ENCODE results near the gene KANSL1. TPM values are rescaled to one million over a fixed set of nuclear protein-coding genes. Genes with fewer than 3 reads are reported as not detected.
"Not testable (repeated sequence)": the region's sequence is repeated elsewhere in the genome, so short reads cannot be mapped to it uniquely, and the experiment has no call there.

KANSL1 gene
- total RNA-seq, 1 experiment from 2014 or later, result 35.6 TPM

DNA sequence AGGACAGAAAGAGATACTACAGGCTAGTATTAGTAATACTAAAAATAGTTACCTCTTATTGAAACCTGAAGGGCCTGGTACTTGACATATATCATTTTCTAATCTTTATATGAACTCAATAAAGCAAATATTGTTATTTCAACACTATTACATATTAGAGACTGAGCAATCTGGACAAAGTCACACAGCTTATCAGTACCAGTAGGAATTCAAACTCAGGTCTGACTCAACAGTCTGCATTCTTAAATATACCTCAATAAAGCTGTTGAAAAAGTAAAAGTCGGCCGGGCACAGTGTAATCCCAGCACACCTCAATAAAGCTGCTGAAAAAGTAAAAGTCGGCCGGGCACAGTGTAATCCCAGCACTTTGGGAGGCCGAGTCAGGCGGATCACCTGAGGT is 67.4 kb downstream of the KANSL1 start:
- no peak for DNase-seq (ENCODE audit: low read depth)
- in situ Hi-C loops (cut with HindIII; ENCODE audit: low pct_unique_long_range_greater_than_20kb, low sequenced_read_pairs), result no loop called here

DNA sequence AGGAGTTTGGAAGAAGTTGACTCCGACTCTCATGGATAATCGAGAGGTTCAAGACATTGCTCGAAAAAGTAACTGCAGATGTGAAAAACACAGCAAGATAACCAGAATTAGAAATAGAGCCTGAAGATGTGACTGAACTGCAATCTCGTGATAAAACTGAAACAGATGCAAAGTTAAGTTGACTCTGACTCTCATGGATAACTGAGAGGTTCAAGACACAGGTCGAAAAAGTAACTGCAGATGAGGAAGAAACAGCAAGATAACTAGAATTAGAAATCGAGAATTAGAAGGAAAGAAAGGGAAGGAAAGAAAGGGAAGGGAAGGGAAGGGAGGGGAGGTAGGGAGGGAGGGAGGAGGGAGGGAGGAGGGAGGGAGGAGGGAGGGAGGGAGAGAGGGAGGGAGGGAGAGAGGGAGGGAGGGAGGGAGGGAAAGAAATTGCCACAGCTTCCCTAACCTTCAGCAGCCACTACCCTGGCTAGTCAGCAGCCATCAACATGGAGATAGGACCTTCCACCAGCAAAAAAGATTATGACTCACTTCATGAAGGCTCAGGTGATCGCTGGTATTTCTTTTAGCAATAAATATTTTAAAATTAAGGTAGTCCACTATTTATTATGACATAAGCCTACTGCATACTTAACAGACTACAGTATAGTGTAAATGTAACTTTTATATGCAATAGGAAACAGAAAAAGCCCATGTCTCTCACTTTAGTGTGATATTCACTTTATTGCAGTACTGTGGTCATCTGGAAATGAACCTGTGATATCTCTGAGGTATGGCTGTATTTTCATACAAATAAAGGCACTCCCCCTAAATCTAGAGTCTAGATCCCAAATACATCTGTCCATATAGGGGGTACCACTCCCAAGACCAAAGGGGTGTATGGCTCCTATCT is 68.3 kb downstream of the KANSL1 start:
- no peak for DNase-seq (ENCODE audit: low read depth)
- in situ Hi-C loops (cut with HindIII; ENCODE audit: low pct_unique_long_range_greater_than_20kb, low sequenced_read_pairs), result no loop called here

DNA sequence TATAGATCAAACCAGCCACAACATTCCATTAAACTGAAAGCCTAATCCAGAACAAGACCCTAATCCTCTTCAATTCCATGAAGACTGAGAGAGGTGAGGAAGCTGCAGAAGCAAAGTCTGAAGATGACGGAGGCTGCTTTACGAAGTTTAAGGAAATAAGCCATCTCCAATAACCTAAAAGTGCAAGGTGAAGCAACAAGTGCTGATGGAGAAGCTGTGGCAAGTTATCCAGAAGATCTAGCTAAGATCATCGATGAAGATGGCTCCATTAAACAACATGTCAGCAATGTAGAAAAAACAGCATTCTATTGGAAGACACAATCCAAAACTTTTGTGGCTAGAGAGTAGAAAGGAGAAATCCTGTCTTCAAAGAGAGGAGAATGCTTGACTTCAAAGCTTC is 69.6 kb downstream of the KANSL1 start:
- no peak for DNase-seq (ENCODE audit: low read depth)
- in situ Hi-C loops (cut with HindIII; ENCODE audit: low pct_unique_long_range_greater_than_20kb, low sequenced_read_pairs), result no loop called here

DNA sequence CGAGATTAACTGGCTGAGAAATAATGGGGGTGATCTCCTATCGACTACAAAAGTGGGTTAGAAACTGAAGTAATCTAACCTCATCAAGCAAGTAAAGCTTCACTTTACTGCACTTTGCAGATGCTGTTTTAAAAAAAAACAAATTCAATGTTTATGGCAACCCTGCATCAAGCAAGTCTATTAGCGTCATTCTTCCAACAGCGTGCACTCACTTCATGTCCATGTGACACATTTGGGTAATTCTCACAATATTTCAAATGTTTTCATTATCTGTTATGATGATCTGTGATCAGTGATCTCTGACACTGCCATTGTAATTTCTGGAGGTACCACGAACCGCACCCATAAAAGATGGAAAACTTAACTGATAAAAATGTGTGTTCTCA is 70.8 kb downstream of the KANSL1 start:
- no peak for DNase-seq (ENCODE audit: low read depth)
- in situ Hi-C loops (cut with HindIII; ENCODE audit: low pct_unique_long_range_greater_than_20kb, low sequenced_read_pairs), result no loop called here

DNA sequence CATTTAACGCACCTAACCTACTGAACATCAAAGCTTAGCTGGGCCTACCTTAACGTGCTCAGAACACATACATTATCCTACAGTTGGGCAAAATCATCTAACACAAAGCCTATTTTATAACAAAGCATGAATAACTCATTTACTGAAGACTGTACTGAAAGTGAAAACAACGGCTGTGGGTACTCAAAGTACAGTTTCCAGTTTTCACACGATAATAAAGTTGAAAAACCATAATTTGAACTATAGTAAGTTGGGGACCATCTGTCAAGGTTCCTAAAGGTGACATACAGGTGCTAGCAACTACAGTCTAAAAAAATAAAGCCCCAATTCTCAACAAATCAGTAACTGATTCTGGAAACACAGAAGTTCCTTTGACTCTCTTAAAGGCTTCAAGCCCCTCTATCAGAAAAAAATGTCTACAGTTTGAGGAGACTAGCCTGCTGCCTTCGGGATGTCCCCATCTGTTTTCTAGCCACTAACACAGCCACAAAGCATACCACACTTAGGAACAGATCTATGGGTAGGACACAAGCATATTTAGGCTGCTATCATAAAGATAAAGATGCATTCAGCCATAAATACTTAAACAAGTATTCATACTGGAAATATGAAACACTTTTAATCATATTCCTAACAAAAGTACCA is 71.3 kb downstream of the KANSL1 start:
- DNase-seq (ENCODE audit: low read depth), result no peak
- in situ Hi-C loops (cut with HindIII; ENCODE audit: low pct_unique_long_range_greater_than_20kb, low sequenced_read_pairs), result no loop called here

DNA sequence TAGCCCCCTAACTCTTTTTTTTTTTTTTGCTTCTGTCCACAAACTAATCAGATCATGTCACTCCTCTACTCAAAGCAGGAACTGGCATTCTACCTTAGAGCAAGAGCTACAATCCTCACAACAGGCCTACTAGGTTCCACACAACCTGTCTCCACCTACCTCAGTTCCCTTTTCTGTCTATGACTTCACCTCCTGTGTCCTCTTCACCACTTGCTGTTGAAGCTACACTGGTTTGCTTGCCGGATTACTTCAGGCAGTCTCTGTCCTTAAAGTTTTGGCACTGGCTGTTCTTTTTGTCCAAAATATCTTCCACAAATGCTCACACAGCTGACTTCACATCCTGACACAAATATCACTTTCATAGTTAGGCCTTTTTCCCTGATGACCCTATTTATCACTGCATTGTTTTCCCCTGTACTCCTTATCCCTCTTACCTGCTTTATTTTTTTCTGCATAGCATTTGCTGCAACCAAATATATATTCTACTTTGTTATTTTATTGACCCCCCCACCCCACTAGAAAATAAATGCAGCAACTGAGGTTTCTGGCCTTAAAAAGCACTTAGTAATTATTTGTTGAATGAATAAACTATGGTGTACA is 72.0 kb downstream of the KANSL1 start:
- in situ Hi-C loops (cut with HindIII; ENCODE audit: low pct_unique_long_range_greater_than_20kb, low sequenced_read_pairs), result no loop called here
- DNase-seq (ENCODE audit: low read depth), result no peak

DNA sequence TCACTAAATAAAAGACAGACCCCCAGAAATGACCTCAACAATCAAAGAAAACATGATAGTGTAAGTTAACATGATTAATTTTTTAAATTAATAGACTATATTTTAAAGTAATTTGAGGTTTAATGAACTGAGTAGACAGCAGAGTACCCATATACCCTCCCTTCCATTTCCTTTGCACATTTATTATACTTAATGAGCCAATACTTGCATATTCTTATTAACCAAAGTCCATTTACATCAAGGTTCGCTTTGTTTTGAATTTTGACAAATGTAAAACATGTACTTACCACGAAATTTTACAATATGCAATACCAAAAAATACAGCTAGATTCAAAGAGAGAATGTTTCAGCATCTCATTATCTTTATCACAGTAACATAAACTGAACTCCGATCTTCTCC is 72.7 kb downstream of the KANSL1 start:
- no peak for DNase-seq (ENCODE audit: low read depth)
- in situ Hi-C loops (cut with HindIII; ENCODE audit: low pct_unique_long_range_greater_than_20kb, low sequenced_read_pairs), result no loop called here

DNA sequence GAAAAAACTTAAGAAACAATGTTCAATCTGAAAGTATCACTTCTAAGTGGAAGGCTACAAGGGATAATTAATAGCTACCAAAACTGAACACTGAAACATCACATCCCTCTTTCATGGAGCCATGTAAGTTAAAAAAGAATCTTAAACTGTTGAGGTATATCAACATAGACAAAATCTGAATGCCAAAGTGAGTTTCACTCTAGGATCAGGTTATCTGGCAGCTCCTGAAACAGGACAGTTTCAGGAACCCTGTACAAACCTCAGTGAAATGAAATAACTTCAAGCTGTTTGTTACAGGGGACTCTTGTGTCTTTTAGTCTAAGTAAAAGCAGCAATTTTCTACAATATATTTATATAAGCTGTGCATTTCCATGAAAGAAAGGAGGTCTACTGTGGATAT is 73.2 kb downstream of the KANSL1 start:
- in situ Hi-C loops (cut with HindIII; ENCODE audit: low pct_unique_long_range_greater_than_20kb, low sequenced_read_pairs), result no loop called here
- DNase-seq (ENCODE audit: low read depth), result no peak

DNA sequence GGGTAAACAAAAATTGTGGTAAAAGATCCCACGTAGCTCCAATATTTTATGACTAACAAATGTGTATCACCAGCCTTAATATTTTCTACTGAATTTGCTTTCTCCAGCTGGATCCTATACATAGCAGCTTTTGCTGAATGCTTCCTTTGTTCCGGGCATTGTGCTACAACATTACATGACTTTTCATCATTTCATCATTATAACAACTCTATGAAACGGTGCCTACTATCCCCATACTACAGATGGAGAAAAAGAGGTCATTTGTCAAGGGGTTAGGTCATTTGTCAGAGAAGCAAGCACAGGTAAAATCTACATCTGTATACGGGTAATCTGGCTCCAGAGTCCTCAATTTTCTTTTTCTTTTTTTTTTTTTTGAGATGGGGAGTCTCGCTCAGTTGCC is 74.3 kb downstream of the KANSL1 start:
- in situ Hi-C loops (cut with HindIII; ENCODE audit: low pct_unique_long_range_greater_than_20kb, low sequenced_read_pairs), result no loop called here
- DNase-seq (ENCODE audit: low read depth), result no peak

DNA sequence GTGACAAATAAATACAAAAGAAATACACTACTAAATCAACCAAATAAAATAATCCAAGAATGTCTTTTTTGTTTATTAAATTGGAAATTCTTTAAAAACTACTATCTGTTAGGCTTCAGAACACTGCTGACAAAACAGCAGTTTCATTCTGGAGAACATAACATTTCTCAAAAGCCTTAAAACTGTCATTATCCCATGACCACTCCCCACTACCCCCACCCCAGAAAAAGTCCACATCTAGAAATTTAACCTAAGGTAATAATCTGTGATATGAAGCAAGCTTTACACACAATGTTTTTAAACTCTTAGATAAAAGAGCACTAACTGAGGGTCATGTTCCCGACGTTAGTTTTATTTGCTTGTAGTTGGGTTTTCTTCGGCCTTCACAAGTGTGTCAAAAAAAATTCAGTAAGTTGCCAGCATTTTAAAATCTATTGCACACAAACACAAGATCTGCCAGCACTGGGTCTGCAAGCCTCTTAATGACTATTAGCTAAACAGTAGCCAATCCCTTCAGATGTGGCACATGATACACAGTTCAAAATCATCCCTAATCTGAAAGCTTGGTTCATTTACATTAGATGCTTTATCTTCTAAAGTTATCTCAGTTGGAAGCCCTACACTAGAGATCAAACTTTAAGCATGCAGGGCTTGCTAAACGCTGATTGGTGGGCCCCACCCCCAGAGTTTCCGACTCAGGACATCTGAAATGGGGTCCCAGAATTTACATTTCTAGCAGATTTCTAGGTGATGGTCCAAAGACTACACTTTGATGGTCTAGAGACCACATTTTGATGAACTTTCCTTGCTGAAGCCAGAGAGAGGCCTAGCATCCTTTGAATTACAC is 75.2 kb downstream of the KANSL1 start:
- DNase-seq (ENCODE audit: low read depth), result no peak
- in situ Hi-C loops (cut with HindIII; ENCODE audit: low pct_unique_long_range_greater_than_20kb, low sequenced_read_pairs), result no loop called here

DNA sequence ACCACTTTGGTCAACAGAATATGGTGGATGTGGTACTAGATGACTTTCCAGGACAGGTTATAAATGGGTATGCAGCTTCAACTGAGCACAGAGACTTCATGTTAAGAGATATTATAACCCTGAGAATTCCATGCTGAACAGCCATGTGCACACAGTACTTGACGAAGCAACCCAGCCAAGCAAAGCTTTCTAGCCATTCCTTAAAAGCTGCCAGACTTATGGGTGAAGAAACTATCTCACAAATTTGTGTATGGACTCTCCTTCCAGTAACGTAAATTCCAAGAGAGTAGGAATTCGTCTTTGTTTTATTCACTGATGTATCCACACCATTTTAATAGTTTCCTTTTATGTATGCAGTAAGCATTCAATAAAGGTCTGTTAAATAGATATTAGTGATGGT is 76.1 kb downstream of the KANSL1 start:
- DNase-seq (ENCODE audit: low read depth), result no peak
- in situ Hi-C loops (cut with HindIII; ENCODE audit: low pct_unique_long_range_greater_than_20kb, low sequenced_read_pairs), result no loop called here

DNA sequence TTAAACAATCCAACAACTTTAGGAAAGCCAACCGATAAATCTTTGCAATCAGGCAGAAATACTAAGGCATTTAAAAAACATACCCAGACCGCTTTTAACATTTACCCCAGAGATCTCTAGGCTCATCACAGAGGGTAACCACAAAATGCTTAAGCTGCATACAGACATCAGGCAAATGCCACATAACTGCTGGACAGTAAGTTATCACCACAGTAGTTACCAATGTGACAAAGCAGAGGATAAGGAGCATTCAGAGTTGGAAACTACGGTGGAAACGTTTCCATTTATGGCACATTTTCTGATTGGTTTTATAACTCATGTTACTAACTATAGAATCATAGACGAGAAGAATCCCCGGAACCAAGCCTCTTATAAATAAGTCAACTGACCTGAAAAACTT is 77.5 kb downstream of the KANSL1 start:
- in situ Hi-C loops (cut with HindIII; ENCODE audit: low pct_unique_long_range_greater_than_20kb, low sequenced_read_pairs), result no loop called here
- no peak for DNase-seq (ENCODE audit: low read depth)

DNA sequence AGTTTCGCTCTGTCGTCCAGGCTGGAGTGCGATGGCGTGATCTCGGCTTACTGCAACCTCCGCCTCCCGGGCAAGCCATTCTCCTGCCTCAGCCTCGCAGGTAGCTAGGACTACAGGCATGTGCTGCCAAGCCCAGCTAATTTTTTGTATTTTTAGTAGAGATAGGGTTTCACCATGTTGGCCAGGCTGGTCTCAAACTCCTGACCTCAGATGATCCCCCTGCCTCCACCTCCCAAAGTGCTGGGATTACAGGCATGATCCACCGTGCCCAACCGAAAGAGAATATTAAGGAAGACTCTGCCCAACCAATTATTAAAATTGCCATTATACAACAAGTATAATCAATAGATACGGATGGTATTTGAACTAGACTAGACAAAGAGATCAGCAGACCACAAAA is 82.0 kb downstream of the KANSL1 start:
- DNase-seq (ENCODE audit: low read depth); in situ Hi-C loops (cut with HindIII; ENCODE audit: low pct_unique_long_range_greater_than_20kb, low sequenced_read_pairs): not testable (repeated sequence)

DNA sequence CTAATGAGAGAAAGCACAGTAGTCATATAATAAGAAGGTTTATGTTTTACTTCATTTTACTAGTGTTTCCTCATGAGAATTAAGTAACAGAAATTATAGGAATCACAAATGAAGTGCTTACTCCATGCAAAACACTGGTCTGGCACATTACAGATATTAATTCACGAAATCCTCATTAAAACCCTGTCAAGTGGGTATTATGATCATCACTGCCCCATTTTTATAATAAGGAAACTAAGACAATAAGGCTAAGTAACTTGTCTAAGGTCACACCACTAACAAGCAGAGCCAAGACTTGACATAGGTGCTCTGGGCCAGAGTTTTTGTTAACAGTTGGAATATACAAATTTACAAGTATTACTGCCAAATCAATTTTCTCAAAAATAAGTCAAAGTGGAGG is 83.0 kb downstream of the KANSL1 start:
- in situ Hi-C loops (cut with HindIII; ENCODE audit: low pct_unique_long_range_greater_than_20kb, low sequenced_read_pairs), result no loop called here

DNA sequence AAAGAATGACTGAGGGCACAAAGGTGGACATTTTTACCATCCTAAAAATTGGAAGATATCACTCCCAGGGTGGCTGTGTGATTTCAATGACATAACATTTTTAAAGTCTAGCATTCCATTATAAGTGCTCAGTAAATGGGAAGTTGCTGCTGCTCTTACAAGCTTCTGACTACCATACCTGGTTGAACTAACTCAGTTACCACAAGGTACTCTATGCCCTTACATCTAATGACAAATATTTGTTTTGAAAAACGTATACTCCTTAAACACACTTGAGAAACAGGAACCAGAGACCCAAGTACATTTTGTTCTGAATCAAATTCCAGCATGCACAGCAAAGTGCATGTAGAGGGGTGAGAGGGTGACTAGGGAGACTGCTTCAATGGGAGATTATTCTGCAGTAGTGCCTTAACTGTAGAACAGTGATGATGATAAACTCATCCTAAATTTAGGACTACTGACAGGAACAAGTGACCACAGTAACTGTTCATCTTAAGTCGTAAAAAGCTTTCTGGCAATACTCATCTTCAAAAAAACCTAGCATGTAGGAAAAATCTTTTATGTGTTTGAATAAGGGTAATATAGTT is 83.5 kb downstream of the KANSL1 start:
- no peak for DNase-seq (ENCODE audit: low read depth)
- in situ Hi-C loops (cut with HindIII; ENCODE audit: low pct_unique_long_range_greater_than_20kb, low sequenced_read_pairs), result no loop called here

More for the DNA sequence above, 83.0 kb downstream of the KANSL1 start:
- DNase-seq (ENCODE audit: low read depth), result no peak

DNA sequence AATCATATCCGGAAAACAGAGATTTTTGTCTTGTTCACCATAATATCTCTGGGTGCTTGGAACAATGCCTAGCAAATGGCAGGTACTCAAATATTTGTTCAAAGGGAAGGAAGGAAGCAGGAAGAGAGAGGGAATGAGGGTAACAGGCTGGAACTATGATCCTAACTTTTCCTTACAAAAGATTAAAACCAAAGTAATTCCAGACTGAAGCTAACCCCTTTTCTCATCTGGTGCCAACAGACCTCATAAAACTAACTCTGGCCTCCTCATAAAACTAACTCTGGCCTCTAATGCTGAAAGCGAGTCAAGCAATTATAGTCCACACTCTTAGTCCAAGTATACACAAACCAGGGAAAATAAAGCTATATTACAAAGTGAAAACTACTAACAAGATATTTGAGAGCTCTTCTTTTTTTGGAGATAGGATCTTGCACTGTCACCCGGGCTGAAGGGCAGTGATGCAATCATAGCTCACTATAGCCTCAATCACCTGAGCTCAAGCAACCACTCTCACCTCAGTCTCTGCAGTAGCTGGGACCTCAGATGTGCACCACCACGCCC is 84.6 kb downstream of the KANSL1 start:
- in situ Hi-C loops (cut with HindIII; ENCODE audit: low pct_unique_long_range_greater_than_20kb, low sequenced_read_pairs), result no loop called here
- no peak for DNase-seq (ENCODE audit: low read depth)

DNA sequence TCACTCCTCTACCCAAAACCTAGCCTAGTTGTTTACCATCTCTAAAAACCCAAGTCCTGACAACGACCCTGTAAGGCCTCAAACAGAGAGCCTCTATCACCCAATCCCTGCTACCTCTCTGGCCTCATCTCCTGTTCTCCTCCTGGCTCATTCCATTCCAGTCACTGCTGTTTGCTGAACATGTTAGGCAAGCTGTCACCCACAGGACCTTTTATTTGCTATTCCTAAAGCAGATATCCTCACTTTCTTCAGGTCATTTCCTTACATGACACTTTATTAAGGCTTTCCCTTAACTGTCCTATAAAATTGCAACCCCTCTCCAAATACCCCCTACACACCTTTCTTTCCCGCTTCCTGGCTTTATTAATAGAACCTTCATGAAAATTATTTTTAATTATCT is 85.1 kb downstream of the KANSL1 start:
- DNase-seq (ENCODE audit: low read depth), result no peak
- in situ Hi-C loops (cut with HindIII; ENCODE audit: low pct_unique_long_range_greater_than_20kb, low sequenced_read_pairs), result no loop called here

Data from Caki2 (cell line).